Hematopoietic multipotent progenitor cell treated with erythropoietin and hydrocortisone succinate and interleukin-3 and kit ligand, for 15 days (in vitro differentiated cells): ENCODE results near the gene FAM180B.
"Not testable (repeated sequence)": the region's sequence is repeated elsewhere in the genome, so short reads cannot be mapped to it uniquely, and the experiment has no call there.

ENCODE experiments used
- DNase-seq: peaks from one replicate; pipeline ENCODE4 v3.0.0-alpha.2; 2015; ENCODE audit warnings: low spot score

Gene FAM180B

DNA sequence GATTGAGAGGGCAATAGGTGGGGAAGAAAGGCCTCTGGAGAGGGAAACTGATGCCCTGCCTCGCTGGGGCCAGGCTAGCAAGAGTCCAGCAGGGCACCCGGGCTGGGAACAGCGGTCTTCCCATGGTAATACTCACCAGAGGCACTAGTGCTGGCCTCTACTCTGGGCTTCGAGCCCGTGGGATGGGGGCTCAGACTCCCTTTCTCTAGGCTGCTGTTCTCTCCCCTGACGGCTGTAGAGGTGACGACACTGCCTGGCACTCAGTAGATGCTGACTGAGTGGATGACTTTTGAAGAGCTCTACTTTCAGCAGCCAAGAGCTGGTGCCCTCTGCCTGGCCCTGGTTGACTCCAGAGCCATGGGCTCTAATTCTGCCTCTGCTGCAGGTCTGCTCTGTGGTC is 8.6 kb downstream of the FAM180B start:
- no peak for DNase-seq

DNA sequence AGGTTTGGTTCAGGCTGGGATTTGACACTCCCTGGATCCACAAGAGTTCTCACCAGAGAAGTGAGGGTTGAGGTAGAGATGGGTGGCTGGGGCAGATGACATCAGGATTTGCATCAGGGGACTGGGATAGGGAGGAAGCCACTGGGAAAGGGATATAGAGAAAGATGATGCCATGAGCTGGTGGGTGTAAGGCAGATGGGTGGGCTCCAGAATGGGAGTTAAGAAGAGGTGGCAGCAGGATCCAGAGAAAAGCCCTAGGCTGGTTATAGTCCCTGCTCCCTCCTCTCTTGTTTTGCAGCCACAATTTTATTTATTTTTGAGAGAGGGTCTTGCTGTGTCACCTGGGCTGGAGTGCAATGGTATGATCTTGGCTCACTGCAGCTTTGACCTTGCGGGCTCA is 9.5 kb downstream of the FAM180B start:
- no peak for DNase-seq

DNA sequence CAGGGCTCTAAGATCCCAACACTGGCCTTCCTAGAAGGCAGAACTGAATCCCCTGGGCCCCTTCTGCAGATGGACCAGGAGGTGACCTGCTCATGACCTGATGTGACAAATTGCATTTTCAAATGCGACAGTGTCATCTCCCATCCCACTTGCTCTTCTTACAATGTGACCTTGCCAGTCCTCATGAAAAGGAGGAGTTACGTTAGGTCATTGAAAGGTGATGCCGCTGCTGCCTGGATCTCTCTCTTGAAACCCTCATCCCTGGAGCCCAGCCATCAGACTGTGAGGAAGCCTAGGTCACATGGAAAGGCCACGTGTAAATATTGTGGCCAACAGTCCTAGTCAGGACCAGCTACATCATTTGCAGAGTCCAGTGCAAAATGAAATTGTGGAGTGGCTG is 13.4 kb downstream of the FAM180B start:
- no peak for DNase-seq

DNA sequence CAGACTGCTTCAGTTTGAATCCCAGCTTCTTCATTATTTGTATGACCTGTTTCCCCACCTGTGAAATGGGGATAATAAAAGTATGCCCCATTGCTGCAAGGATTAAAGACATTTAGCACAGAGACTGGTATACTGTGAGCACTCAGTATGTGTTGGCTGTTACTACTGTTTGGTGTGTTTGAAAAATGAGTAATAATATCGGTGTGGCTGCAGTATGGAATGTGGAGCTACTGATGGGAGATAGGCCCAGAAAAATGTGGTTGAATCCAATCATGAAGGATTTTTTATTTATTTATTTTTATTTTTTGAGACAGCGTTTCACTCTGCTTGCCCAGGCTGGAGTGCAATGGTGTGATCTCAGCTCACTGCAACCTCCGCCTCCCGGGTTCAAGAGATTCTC is 16.8 kb downstream of the FAM180B start:
- no peak for DNase-seq

DNA sequence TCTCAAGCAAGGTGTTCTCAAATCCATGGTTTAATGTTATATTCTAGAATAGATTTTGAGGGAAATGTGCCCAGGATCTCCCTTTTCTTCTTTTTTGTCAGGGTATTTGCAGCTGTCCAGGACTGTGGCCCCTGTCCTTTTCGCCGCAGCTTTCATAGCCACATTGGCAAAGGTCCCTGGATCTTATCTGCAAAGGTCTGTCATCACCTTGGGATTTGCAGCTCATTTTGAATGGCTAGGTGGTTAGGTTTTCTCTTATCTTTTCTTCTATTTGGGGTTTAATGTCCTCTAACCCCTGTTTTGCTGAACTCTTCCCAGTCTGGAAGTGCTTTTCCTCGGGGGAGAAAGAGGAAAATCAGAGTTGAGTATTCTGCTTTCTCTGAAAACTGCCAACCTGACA is 19.4 kb downstream of the FAM180B start:
- DNase-seq: no peak

DNA sequence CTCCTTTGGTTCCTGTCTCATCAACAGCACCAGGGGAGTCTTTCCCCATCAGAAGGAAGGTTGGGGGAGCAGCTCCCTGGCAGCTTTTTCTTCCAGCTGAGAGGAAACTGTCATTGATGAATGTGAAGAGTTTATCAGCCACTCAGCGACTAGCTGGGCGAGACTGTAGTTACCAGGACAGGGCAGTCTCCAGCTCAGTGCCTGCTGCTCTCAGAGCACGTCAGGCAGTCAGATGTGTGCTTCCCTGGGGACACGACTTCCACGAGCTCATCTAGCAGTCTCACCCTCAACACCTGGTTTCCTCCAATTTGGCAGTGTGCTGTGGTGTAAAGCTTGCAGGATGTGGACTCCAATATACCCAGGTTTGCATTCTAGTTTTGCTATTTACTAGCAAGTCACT is 20.3 kb downstream of the FAM180B start:
- DNase-seq: no peak

DNA sequence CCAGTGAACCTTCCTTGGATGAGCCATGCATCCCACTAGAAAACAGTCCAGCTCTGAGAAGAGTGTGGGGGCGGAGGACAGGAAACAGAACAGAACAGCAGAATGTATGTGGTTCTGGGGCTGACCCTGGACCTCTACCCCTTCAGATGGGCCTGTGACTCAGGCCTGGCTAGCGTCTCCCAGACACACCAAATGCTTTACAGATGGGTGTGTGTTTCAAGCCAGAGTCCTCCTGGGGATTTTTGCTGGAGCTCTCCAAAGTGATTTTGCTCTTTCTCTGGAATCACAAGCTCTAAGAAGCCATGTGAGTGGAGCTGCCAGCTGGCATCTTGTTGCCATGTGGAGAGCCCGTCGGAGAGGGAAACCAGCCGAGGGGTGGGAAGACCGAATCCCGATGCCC is 20.9 kb downstream of the FAM180B start:
- DNase-seq: no peak

DNA sequence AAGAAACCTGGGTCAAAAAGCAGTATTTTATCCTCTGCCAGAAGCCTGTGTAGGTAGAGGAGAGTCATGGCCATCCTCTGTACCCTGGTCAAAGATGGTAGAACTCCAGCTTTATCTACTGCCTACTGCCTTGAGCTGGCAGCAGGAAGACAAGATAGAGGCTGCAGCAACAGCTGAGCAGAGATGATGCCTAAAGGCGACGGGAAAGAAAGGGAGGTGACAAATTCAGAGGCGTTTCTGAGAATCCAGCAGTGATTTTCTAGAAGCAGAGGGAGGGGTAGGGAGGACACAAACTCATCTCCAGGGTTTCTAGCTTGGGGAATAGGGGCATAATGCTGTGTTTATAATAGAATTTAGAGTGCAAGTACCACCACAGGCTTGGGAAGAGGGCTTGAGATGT is 23.2 kb downstream of the FAM180B start:
- DNase-seq: peak; percentile 81

DNA sequence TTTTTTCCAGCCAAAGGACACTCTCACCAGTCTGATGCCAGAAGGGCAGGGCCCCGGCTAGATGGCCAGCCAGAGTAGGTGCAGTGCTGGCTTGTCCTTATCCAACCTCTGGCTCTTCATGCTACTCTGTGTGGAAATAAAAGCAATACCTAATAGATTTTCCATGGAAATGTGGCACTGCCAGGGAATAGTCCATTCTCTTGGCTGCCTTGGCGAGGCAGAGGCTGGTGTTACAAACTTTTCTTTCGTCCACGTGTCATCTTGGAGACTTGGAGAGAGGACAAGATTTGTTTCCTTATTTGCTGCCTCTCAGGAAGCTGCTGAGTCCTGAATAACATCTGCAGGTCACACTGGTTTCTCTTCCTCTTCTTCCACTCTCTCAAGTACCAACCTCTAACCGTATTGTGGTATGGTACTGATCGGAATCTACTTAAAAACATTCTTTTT is 24.9 kb downstream of the FAM180B start:
- DNase-seq: no peak

DNA sequence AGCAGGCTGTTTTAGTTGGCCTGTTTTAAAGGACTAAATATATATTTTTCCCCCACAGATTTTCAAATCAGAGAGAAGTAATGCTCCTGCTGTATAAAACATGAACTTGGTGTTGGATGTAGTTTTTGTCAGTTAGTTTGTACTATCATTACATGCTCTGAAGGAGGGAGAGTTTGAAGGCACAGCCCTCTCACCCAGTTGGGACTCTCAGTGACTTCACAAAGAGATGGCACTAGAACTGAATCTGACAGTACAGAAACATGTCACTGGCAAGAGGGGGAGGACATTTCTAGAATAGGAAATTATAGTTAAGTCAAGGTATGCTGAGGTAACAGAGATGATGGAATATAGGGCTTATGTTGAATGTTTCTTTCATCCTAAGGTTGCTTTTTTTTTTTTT is 28.8 kb downstream of the FAM180B start:
- no peak for DNase-seq

DNA sequence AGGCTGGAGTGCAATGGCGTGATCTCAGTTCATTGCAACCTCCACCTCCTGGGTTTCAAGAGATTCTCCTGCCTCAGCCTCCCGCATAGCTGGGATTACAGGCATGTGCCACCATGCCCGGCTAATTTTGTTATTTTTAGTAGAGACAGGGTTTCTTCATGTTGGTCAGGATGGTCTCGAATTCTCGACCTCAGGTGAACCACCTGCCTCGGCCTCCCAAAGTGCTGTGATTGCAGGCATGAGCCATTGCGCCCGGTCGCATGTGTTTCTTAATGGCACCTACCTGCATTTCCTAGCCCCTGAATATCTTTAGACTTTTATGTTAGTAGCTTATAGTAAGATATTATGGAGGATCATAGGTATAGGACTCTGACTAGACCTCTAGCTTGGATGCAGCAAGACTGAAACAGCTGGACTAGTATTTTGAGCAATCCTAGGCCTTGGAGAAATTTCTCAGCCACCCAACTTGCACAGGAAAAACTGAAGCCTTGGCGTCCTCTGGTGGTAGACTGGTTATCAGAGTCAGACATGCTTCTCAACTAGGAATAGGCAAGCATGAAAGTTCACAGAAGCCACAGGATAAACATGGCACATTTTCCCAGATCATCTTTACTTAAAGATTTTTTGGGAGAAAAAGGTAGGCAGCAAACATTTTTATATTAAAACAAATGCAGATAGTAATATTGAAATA is 30.4 kb downstream of the FAM180B start:
- DNase-seq: peak; percentile 47

DNA sequence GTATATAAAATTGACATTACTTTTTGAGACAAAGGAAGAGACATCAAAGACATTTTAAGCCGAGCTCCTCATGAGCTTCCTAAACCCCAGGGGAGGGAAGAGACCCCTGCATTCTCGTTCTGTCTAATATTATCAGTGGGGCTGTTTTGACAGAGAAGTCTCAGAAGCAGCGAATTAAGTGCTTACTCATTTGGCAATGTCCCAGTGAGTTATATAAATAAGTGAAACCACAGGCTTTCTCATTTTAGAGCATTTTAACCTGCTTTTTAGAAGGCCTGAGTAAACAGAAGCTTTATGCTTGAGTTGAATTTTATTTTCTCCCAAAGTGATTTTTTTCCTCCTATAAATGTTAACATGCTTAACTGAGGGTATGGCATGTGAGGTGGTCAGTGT is 30.9 kb downstream of the FAM180B start:
- DNase-seq: no peak

DNA sequence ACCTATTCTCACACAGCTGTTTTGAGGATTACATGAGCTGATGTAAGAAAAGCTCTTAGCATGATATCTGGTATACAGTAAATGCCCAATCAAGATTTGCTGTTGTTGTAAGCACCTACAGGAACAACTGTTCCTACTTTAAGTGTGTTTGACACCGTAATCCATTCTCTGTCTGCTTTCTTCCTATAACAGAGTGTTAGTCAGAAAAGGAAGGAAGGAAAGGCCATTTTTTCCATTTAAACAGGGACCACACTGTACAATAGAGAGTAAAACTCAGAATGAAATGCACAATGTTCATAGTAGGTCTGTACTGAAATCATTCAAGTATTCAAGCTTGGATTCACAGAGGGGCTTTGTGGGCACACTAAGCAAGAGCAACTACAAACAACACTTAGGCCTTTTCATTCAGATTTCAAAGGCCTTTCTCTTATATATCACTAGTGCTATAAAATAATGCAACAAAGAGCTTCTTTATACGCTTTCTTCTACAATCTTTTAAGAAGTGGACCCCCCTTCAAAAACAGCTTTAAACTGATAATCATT is 34.4 kb downstream of the FAM180B start:
- DNase-seq: no peak

DNA sequence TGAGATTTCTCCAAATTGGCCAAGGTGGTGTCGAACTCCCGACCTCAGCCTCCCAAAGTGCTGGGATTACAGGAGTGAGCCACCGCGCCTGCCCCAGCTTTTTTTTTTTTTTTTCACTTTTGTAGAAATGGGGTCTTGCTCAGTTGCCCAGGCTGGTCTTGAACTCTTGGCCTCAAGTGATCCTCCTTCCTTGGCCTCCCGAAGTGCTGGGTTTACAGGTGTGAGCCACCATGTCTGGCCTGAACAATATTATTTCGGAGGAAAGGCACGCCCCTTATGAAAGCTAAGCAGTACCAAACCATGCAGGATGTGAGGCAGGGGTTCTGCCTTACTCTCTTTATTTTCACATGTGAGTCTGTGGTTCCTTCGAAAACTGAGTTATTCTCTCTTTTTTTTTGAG is 39.8 kb downstream of the FAM180B start:
- DNase-seq: no peak

DNA sequence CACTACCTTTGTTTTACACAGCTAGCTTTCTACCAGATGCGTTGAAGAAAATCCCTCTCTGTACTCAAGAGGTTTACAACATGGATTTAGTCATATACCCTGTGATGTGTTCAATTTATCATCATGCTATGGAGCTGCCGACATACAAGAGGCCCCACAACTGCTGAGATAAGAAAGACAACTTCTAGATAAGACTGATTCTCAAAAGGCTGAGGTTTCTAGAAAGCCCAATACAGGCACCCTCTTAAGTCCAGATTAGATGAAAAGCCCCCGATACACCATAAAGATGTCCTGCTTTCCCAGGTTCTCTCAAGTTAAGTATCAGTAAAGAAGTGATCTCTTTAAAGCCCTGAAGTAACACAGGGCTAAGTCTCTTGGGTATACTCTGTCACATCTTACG is 41.5 kb downstream of the FAM180B start:
- DNase-seq: no peak

DNA sequence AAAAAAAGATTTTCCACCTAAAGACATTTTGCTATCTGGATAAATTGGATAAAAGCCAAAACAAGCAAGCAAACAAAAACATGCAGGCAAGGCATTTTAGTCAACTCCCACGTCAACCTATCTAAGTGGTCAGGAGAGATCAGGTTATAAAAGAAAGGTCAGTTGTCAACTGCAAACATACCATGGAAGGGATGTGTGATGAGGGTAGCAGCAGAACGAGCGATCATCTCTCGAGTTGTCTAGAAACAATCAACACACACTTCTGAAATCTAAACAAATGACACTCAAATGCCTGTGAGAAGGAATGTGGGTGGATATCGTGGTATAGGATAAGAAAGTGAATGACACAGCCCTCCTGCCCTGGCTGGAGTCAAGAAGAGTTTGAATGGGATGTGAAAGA is 45.0 kb downstream of the FAM180B start:
- no peak for DNase-seq

DNA sequence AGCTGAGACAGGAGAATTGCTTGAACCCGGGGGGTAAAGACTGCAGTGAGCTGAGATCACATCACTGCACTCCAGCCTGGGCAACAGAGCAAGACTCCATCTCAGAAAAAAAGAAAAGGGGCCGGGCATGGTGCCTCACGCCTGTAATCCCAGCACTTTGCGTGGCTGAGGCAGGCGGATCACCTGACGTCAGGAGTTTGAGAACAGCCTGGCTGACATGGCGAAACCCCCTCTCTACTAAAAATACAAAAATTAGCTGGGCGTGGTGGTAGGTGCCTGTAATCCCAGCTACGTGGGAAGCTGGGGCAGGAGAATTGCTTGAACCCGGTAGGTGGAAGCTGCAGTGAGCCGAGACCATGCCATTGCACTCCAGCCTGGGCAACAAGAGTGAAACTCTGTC is 49.9 kb downstream of the FAM180B start:
- not testable (repeated sequence) for DNase-seq
